NCI-H146 treated with DMSO at 0.1 percent for 48 hours (cell line): Measurements from ENCODE around the gene OR10A2.
"Not testable (repeated sequence)": the region's sequence is repeated elsewhere in the genome, so short reads cannot be mapped to it uniquely, and the experiment has no call there.

ENCODE experiments used
- DNase-seq: peaks from one replicate; lab custom pipeline; 2025; ENCODE audit not compliant: unreplicated experiment; lab: John Stamatoyannopoulos, UW

The OR10A2 gene

DNA sequence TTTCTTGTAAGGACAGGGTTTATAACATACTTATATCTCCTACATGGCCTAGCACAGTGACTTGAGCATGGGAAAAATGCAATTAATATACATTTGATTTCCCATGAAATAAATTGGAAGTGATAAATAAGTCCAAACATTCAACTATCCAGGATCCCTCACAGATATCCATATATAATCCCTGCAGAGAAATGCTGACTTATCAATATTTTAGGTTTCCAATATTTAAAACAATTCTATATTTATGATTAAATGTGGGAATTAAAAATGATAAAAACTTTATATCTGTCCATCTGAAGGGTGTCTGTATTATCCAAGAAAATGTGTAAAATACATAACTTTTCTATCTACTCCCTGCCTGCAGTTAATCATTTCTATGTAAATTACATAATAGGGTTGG is 19.9 kb downstream of the OR10A2 start:
- no peak for DNase-seq

DNA sequence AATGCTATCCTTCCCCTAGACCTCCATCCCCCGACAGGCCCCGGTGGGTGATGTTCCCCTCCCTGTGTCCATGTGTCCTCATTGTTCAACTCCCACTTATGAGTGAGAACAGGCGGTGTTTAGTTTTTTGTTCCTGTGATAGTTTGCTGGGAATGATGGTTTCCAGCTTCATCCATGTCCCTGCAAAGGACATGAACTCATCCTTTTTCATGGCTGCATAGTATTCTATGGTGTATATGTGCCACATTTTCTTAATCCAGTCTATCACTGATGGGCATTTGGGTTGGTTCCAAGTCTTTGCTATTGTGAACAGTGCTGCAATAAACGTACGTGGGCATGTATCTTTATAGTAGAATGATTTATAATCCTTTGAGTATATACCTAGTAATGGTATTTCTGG is 24.9 kb downstream of the OR10A2 start:
- DNase-seq: not testable (repeated sequence)

- no peak for DNase-seq
These were observed 26.0 kb downstream of the OR10A2 start for GRCh38 chr11:6888830-6889229.

GRCh38 chr11:6889835-6890234 is 27.0 kb downstream of the OR10A2 start:
- no peak for DNase-seq

- DNase-seq: no peak
These were observed 29.5 kb downstream of the OR10A2 start, which contains the start of gene OR2D2 for GRCh38 chr11:6892400-6892799. TSS of gene OR2D2 (minus strand) at chr11:6892500. CDS start at chr11:6892500, 0 bp downstream.

DNA sequence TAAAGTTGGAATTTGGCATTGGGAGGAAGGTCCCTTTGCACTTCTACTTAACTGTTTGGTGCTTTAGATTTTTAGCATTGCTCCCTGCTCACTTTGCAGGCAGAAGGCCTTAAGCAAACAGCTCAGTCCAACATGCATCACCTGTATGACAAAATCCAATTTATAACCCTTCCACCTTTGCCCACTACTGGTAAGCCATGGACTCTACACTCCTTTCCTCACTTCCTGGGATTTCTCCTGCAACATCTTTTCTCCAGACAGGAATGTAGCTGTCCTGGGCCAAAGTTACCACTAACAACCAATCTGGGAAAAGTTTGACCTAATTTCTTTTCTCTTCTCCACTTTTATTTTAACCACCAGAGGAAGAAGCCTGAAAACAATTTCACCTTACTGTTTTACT is 31.2 kb downstream of the OR10A2 start:
- no peak for DNase-seq

DNA sequence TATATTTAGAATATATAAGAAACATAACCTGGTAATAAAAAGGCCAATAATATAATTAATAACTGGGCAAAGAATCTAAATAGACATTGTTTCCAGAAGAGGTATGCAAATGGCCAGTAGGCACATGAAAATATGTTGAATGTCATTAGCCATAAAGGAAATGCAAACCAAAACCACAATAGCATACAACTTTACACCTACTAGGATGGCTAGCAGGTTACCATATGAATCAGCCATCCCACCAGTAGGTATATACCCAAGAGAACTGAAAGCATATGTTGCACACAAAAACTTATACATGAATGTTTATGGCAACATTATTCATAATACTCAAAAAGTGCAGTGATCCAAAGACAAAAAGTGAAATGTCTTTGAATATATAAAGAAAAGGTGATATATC is 32.2 kb downstream of the OR10A2 start:
- no peak for DNase-seq

DNA sequence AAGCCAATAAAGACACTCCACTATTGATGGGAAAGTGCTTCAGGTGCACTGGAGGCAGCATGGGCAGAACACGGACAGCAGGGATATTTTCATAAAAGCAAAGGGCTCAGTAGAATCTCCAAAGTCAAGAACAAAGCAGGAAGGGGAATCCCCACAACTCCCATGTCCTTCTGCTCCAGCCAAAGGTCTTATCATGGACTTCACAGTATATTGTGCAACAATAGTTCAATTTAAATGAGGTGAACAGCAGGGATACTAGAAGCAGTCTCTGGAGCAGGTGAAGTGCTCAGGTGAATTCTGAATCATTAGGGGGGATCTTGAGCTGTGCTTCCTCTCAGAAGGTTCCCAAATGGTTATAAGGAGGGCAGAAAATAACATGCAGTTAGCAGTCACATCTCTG is 36.1 kb downstream of the OR10A2 start:
- no peak for DNase-seq

DNA sequence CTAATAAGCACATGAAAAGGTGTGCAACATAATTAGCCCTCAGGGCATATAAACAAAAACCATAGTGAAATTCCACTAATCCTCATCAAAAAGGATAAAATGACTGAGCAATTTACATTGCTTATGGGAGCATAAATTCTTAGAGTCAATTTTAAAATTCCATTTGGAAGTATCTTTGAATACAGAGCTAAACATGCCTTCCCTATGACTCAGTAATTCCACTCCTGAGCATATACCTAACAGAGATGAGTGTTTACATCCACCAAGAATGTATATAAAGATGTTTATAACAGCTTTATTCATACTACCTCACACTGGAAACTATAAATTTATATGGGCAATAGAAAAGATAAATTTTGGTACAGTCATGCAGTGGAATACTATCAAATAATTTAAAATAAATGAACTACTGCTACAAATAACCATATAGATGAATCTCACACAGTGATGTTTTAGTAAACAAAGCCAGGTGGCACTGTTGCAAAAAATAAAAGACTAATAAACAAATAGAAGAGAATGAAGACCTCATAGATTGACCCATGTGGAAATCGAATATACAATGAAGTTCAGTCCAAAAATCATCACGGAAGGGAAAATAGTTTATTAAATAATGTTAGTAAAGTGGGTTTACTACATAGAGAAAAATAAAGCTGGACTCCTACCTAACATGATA is 37.6 kb downstream of the OR10A2 start:
- no peak for DNase-seq

DNA sequence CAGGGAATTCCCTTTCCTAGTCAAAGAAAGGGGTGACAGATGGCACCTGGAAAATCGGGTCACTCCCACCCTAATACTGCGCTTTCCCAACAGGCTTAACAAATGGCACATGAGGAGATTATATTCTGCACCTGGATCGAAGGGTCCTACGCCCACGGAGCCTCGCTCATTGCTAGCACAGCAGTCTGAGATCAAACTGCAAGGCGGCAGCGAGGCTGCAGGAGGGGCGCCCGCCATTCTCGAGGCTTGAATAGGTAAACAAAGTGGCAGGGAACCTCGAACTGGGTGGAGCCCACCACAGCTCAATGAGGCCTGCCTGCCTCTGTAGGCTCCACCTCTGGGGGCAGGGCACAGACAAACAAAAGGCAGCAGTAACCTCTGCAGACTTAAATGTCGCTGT is 41.9 kb downstream of the OR10A2 start:
- not testable (repeated sequence) for DNase-seq

- no peak for DNase-seq
These were observed 48.5 kb downstream of the OR10A2 start for GRCh38 chr11:6911378-6911777.

DNA sequence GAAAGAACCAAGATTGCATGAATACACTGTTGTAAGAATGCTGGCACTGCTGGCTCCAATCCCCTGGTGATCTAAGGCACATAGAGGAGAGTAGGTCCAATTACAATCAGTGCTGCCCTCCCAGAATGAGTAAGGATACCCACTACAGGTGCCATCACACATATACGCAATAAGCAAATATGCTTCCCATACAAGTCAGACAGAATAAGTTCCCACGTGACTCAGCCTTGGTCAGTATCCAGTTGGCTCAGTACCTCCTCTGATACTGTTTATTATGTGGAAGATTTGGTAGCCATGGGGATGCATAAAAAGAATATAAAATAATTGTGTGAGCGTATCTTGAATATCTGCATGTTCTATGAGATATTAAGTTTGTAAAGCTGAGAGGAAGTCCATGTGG is 49.1 kb downstream of the OR10A2 start:
- no peak for DNase-seq

DNA sequence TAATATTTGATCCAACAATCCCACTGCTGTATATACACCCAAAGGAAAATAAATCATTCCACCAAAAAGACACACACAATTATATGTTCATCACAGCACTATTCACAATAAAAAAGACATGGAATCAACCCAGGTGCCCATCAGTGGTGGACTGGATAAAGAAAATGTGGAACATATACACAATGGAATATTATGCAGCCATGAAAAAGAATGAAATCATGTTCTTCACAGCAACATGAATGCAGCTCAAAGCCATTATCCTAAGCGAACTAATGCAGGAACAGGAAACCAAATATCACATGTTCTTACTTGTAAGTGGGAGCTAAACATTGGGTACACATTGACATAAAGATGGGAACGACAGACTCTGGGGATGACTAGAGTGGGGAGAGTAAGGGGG is 56.8 kb downstream of the OR10A2 start:
- no peak for DNase-seq

- no peak for DNase-seq
These were observed 57.8 kb downstream of the OR10A2 start, which contains the start of gene OR2D3 for GRCh38 chr11:6920702-6921101. TSS of gene OR2D3 (plus strand) at chr11:6921002. CDS start at chr11:6921002, 0 bp downstream.
